GM18868 (cell line): ENCODE results near the gene PPFIBP1.

ENCODE experiments used
- ATAC-seq: cut with Tn5 transposase; IDR thresholded peaks from one replicate; pipeline ENCODE4 v1.9.1; 2021; ENCODE audit warnings: mild to moderate bottlenecking, moderate library complexity; ENCODE audit not compliant: unreplicated experiment

PPFIBP1 gene

DNA sequence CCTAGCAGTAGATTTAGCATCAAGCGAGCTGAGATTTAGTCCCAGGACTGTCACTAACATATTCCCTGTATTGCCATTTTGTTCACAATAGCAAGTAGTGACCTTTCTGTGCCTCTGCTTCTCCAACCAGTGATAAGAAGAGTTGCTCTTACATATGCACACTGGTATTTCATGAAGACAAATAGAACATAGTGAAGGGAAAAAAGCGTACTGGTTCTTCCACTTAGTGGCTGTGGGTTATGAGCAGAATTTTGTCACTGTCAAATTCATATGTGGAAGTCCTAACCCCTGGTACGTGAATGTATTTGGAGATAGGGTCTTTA is 12.3 kb upstream of the PPFIBP1 start:
- ATAC-seq: no peak

DNA sequence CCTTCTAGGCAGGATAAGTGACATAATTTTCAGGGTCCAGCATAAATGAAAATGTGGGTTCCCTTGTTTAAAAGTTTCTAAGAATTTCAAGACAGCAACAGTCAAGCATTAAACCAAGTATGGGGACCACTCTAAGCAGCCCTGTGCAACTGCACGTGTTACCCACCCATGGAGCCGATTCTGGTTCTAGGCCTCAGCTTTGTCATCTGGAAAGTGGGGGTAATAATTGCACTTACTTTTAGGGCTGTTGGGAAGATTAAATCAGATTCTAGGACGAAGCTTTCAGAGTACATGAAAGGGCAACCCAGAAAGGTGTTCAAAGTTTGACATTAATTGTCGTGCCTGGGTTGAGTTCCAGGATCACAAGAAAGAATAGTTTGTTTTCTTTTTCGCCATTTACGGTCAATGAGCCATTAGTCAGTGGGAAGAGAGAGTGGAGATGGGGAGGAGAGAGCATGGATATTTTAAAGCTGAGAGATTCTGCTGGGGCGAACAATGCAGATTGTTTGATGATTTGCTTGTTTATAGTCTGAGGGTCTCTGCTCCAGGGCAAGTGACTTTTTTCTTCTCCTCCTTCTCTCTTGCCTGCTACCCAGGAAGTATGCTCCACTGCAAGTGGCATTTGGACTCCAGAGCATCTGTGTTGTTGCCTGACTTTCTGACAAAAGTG is 10.7 kb upstream of the PPFIBP1 start:
- ATAC-seq: no peak

DNA sequence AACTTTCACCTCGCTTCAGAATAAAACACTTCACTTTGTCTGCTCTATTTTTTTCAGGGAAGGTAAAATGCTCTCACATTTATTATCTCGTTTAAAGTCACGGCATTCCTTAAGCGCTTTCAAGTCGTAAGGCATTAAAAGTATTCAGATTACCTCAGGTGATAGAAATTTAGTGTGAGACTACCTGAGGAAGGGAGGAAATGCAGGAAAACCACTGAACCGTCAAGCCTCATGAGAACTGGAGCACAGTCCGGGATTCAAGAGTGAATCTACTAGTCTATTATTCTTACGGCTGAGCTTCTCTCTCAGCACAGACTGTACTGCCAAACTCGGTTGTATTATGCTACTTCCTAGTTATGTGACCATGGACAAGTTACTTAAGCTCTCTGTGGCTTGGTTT is 8.3 kb upstream of the PPFIBP1 start:
- no peak for ATAC-seq

DNA sequence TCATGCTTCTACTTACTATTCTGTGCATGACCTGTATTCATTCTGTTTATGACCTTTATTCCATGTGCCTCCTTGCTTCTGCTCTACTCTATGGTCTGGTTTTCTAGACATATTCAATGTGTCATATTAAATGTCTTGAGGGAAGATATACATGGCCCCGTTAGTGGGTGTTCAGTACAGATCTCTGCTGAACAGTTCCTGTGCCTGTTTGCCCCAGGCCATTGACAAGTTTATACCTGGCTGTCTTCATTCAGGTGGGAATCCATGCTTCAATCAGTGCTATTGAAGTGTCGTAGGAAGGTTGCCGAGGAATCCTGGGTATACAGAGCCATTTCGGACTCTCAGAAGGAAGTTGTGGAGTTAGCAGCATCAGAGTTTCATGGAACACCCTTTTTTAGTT is 7.4 kb upstream of the PPFIBP1 start:
- ATAC-seq: no peak

DNA sequence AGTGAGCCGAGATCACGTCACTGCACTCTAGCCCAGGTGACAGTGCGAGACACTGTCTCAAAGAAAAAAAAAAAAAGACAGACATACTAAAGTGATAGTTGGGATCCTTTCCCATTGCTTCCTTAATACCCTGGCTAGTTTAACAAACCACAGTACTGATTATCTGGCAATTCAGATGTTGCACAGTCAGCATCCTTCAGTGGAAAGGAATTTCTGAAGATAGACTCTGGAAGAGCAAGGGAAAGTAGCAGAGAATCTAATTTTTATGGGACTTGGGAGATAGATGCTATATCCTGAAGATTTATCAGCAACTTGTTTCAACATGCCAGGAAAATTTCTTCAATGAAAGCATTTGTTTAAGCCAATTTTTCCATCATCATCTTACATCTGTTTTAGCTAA is 6.5 kb upstream of the PPFIBP1 start:
- ATAC-seq: no peak

DNA sequence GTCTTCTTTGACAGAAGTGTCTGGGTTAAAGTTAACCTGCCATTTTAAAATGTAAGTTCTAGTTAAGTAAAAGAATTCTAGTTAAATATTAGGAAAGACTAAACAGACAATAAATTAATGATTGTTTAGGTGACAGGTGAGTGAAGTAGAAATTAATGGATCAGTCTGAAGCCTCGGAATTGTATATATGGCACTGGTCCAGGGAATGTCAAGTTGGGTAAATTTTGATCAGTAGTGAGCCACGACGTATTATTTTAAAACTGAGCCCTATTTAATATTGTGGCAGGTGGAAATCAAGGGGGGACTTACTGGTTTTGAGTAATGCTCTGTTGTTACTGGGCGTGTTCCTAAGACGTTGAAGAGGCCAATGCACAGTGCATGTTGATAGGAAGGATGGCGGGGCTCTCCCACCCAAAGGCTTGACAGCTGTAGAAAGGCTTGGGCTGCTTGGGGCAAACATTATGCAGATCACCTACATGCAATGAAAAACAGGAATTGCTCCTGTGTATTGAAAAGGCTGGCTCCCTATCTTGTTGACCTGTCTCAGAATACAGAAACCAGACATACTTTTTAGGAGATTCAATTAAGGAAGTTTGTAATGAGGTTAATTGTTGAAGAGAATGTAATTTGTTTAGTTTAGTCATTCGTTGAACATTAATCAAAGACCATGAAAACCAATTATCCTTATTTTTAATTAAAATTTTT is 5.9 kb upstream of the PPFIBP1 start:
- no peak for ATAC-seq

DNA sequence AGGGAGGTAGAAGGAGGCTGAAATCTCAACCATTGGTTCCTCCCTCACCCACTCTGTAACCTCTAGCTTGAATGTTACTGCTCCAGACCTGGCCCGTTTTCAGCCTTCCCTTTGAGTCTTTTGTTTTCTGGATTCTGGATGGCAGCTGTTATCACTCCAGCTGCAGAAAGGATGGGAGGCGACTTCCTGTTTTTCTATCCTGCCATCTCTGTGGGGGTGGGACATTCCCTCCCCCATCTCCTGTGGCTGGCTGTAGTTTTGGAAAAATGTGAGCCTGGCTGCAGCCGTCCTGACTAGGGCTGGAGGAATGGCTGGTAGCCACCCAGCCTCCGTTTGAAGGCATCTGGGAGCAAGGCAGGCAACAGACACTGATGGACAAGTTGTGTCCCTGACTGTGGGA is 2.9 kb upstream of the PPFIBP1 start:
- no peak for ATAC-seq

DNA sequence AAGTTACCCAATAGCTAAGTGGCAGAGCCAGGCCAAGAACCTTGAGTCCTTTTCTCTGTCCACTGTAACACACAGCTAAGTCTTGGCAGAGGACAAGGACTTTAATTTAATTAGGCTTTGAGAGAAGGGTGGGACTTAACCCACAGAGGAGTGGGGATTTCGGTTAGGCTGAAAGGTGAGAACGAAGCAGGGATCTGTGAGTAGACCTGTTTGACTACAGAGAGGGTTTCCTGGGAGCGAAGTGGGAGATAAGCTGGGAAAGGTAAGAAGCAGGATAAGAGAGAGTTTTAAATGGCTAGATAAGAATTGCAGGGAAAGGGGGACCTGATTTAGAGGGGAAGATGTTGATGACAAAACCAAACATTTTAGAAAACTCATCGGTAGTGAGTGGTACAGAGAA is 2.0 kb upstream of the PPFIBP1 start:
- no peak for ATAC-seq

DNA sequence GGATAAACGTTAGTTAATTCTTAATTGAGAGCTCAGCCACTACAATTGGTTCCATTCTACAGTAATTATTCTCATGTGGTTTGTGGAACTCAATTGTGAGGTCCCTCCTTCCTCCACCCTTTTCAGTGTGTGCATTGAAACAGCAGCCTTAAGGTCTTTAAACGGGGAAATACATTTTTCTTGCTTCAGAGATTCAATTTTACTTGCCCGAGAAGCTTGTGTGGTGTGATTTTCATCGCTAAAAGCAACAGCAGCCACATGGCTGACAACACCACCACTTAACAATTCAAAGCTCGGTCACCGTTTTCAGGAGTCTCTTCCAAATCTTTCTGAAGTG is 733 bp upstream of the PPFIBP1 start:
- ATAC-seq: peak; percentile 14

DNA sequence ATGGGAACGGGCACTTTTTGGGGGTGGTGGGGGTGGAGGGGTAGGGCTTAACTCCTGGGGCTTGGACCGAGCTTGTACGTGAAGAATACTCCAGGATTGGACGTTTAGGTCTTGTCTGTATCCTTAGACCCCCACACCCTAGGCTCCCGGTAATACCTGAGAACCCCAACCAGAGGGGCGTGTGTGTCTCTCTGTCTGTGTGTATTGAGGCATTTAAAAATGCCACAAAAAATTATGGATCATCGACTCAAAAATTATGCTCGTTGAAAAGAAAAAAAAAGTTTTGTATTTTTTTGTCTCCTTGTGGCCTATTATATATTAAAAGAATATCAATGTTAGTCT is 459 bp downstream of the PPFIBP1 start:
- ATAC-seq: peak; percentile 4

DNA sequence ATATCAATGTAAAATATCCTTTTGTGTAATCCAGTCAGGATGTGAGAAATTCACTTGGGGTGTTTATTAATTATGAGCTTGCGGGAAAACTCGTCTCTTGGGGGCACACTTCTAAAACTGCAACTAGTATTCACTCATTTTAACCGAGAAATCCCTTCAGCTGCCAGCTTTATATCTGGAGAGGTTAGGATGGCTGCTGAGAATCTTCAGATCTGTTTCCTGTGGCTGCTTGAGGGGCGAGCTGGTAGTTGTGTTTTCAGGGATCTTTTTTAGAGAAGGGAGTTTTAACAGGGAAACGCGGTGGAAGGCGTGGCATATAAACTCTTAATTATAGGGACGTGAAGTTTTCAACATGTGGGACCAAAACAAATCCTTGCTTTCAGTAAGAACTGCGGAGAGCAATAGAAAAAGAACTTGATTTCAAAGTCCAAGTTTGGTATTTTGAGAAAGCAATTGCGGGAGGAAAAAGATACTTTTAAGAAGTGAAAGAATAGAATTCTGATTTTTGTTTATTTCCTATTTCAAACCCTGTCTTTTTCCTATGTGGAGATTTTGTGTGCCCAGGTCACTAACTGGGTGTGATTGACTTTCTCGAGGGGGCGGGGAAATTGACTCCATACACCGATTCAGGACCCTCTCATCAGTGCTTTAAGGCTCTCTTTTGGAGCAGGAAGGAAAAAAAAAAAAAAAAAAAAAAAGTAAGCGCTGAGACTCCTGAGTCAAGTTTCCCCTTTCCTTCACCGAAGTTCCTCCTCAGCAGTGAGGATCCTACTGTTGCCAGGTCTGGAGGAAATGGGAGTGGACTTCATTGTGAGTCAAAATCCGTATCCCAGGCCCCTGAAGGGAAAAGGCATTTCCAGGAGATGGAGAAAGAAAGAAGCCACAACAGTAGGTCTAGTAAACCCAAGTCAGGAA is 1.1 kb downstream of the PPFIBP1 start:
- no peak for ATAC-seq

DNA sequence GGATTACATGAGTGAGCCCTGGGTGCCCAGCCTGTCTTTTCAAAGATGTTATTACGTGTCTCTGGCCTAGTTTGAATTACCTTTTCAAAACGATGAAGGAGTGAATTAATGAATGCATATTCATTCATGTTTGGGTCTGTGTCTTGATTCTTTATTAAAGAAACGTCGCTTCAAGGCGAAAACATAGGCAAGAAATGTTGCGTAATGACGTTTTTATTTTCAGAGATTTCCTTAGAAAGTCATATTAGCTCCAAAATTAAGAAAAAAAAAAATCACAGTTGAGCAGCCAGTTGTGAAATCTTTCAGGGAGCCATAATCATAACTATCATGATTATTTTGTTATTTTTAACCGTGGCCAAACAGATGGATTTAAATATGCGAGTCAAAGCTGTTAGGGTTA is 3.5 kb downstream of the PPFIBP1 start:
- ATAC-seq: no peak

DNA sequence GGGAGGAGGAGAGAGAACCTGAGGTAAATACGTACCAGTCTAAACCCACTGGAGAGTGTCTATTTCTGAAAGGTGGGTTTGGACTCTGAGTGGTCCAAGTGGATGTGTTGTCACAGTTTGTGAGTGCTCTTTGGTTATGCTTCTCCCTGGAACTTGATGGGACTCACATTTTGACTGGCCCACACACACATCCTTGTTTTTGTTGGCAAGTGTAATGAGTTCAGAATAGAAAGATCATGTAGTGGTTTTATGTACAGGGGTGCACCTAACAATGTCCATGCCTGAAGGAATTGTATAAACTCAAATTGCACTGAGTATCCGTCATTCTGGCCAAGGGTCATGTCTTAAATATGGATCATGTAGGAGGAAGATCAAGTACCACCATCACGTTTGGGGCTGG is 4.8 kb downstream of the PPFIBP1 start:
- ATAC-seq: no peak

DNA sequence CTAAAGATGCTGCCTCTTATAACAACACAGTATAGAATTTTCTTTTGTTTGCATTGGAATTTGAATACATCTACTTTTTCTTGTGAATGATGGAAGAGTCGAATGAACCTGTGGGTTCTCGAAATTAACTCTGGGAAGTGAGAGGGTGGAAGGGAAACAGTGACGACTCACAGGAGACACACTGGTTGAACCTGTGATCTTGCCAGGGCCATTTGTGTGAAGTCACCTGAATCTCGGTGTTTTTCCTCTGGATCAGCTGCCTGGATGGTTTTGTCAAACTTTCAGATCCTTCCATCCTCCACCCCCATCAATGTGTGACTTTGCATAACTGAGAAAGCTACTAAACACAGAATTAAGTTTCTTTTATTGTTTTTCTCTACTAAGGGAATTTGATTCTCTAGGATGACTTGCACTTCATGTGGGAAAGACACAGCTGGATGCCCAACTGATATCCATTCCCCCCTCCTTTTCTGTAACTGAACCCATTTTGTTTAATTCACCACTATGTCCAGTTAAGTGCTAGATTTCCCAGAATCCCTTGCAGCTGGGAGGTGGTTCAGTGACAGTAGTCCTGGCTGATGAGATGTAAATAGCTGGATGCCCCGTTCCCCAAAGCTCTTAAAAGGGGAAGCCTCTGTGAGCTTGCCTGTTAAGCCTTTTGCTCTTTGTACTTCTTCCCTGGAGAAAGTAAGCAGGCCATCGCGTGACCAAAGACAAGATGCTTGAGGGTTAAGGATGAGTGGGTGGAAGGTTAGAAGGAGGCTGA is 6.3 kb downstream of the PPFIBP1 start:
- no peak for ATAC-seq

DNA sequence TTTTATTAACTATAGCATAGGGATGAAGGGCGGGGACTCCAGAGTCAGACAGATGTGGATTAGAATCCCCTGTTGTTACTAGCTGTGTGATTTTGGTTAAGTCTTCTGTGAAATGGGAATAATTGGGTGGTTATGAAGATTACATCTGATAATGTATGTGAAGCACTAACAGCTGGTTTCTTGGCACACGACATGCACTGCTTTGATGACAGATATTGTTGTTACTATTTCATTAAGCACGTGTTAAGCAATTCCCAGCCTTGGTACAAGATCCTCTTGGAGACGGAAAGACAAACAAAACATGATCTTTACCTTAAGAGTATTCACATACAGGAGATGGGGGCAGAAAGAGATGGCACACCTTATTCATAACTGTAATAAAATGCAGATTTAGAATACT is 7.9 kb downstream of the PPFIBP1 start:
- no peak for ATAC-seq

DNA sequence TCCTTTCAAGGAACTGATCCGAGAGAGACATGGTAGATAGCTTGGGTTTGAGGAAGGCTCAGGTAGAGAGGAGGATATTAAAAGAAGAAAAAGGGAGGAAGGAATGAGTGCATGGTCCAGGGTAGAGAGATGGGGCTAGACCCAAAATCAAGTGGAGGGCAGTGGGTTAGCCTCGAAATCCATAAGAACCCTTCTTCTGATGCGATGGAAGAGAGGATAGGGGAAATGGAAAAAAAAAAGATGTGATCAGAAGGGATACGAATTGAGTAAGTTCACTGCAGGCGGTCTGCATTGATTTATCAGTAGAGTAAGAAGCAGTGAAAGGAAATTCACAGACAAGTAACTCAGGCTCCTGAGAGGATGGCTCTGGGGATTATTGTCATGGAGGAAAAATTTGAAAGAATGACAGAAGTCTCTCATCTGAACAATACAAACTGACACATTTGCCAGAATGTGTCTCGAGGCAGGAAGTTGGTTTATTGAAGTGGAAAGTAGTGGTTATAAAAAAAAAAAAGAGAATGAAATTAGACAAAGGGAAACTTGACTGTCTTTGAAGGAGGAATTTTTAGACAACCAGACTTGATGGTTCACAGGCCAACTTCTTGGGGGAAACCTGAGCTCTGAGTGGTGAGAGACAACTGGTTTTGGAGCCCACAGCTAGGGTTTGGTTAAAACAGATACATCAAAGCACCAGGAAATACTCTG is 10.2 kb downstream of the PPFIBP1 start:
- ATAC-seq: peak; percentile 81

DNA sequence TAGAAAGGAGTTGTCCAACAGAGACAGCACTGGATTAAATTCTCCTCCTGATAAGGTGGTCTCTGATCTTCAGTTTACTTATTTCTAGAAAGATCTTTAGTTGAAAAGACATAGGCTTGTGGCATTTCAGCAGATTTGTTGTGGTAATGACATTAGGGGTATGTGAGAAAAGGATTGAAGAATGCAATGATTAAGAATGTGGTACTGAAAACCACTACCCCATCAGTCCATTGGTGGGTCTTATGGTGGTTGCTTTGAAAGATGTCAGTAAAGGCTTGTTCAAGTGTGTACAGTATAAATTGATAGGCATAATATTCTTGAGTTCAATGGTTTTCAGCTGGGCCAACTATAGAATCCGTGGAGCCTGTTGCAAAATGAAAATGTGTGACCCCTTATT is 10.8 kb downstream of the PPFIBP1 start:
- peak; percentile 21 for ATAC-seq

DNA sequence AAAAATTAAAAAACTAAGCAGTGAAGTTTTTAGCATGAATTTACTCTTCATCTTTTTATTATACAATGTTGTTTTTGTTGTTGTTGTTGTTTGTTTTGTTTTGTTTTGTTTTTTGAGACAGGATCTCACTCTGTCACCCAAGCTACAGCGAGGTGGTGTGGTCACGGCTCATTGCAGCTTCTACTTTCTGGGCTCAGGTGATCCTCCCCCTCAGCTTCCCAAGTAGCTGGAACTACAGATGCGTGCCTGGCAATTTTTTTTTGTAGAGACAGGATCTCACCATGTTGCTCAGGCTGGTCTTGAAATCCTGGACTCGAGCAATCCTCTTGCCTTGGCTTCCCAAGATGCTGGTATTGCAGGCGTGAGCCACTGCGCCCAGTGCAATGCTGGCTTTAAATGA is 11.3 kb downstream of the PPFIBP1 start:
- ATAC-seq: peak; percentile 26

DNA sequence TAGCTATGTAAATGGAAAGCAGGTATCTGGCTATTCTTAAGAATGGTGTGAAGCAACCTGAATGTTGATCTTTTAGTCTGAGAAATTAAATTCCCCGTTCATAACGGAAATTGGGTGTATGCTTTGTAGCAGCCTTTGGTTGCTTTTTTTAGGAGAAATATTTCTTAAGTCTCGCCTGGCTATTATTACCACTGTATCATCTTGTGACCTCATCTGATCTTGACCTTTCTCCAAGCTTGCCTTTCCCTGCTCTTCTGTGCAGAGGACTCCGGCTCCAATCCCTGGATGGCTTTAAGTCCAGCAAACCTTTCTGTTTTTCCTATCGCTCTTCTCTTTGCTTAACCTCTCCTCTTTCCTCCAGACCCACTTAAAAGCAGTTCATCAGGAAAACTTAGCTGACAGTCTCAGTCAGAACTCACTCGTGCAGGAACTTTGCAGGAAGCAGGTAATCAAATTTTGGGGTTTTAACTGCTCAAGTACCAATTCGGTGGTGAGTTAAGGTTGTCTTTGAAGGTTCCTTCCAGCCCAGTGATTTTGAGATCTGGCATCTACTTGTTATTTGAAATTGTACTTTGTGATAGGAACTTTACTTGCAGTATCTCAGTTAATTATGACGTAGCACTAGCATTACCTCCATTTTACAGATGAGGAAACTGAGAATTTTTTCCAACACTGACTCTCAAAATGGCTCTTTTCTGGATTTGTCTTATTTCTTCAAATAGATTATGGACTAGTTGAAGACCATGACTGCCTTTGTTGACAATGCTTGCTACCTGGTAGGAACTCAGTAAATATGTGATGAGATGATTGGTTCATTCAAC is 14.1 kb downstream of the PPFIBP1 start:
- ATAC-seq: no peak

DNA sequence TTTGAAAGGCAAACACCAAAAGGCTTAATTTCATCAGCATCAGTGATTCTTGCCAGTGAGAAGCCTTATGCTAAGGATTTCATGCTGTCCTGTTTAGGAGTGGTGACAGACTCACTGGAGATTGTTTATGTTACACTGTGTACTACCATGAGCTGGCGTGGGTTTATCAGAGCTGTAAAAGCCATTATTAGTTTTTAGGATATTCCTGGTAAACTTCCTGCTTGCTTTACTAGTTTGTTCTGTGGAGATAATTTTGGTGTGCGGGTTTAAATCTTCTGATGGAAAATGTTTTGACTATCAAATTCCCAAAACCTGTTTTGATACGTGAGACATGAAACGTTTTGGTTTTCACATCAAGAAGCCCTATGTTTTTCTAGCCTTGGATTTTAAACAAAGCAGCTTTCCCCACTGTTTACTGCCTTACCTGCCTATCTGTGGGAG is 15.2 kb downstream of the PPFIBP1 start:
- ATAC-seq: no peak
